ENCODE measurements around the gene HDAC3. TPM values are rescaled to one million over a fixed set of nuclear protein-coding genes. Genes with fewer than 3 reads are reported as not detected.

The HDAC3 gene
- total RNA-seq, 2 experiments from 2014 or later = 87.1 to 90.0 TPM

Other genes starting within 250 kb of the HDAC3 start
- gene PCDHGB4, start 249.2 kb downstream of the HDAC3 start, total RNA-seq = under 1 TPM; 0.07 to 0.09 TPM
- not detected for gene PCDHGA8, start 244.2 kb downstream of the HDAC3 start, total RNA-seq
- gene PCDHGB5, start 238.9 kb downstream of the HDAC3 start, total RNA-seq = not detected
- gene PCDHGA9, start 234.1 kb downstream of the HDAC3 start, total RNA-seq = not detected
- gene PCDHGB6, start 228.8 kb downstream of the HDAC3 start, total RNA-seq = not detected
- not detected for gene PCDHGA10, start 223.9 kb downstream of the HDAC3 start, total RNA-seq
- not detected for gene PCDHGB7, start 219.2 kb downstream of the HDAC3 start, total RNA-seq
- not detected for gene PCDHGA11, start 215.8 kb downstream of the HDAC3 start, total RNA-seq
- gene PCDHGA12, start 206.3 kb downstream of the HDAC3 start, total RNA-seq = under 1 TPM in 1 of 2 experiments, not detected in 1; 0.07 TPM
- not detected for gene PCDHGC3, start 160.9 kb downstream of the HDAC3 start, total RNA-seq
- not detected for gene PCDHGC4, start 151.8 kb downstream of the HDAC3 start, total RNA-seq
- not detected for gene PCDHGC5, start 147.8 kb downstream of the HDAC3 start, total RNA-seq
- gene DIAPH1, start 17.8 kb downstream of the HDAC3 start, total RNA-seq = 100 to 1,000 TPM; 284 to 295 TPM
- gene RELL2, start 148 bp upstream of the HDAC3 start, total RNA-seq = 10 to 100 TPM; 28.0 to 35.8 TPM
- gene FCHSD1, start 14.6 kb upstream of the HDAC3 start, total RNA-seq = 10 to 100 TPM; 46.5 to 64.1 TPM
- 10 to 100 TPM in 1 of 2 experiments, 1 to 10 TPM in 1; 9.9 to 11.0 TPM for gene ARAP3, start 45.4 kb upstream of the HDAC3 start, total RNA-seq
- gene PCDH1, start 241.6 kb upstream of the HDAC3 start, total RNA-seq = not detected

Measured in activated CD8-positive, alpha-beta memory T cell treated with anti-CD3 and anti-CD28 coated beads, Interleukin-2, amount 10 ng/mL, durations not matched to agents 7 days and 5 days (primary cell).